GM21367 (cell line): ENCODE data around the gene MACROD2.

Experiments
- ATAC-seq: cut with Tn5 transposase; IDR thresholded peaks from one replicate; pipeline ENCODE4 v1.9.1; 2021; ENCODE audit not compliant: unreplicated experiment

The MACROD2 gene

GRCh38 chr20:15740046-15740775 is 1744.9 kb downstream of the MACROD2 start:
- ATAC-seq, result no peak

GRCh38 chr20:15742087-15742486 is 1746.8 kb downstream of the MACROD2 start:
- ATAC-seq, result no peak

DNA sequence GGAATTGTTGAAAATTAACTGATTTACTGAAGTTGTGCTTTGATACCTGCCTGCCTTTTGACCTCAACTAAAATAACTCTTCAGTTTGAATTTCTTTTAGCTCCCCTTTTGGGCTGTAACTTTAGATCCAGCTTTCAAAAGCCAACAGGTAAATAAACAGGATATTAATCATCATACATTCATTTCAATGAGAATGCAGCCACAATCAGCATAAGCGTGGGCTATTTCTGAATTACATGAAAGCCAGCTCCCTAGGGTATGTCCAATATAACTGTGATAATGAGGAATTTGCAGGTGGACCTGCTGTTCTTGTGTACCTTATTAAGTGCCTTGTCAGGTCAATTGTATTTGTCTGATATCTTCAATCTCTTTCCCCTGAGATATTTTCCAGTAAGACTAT is 1747.3 kb downstream of the MACROD2 start:
- ATAC-seq, result no peak

DNA sequence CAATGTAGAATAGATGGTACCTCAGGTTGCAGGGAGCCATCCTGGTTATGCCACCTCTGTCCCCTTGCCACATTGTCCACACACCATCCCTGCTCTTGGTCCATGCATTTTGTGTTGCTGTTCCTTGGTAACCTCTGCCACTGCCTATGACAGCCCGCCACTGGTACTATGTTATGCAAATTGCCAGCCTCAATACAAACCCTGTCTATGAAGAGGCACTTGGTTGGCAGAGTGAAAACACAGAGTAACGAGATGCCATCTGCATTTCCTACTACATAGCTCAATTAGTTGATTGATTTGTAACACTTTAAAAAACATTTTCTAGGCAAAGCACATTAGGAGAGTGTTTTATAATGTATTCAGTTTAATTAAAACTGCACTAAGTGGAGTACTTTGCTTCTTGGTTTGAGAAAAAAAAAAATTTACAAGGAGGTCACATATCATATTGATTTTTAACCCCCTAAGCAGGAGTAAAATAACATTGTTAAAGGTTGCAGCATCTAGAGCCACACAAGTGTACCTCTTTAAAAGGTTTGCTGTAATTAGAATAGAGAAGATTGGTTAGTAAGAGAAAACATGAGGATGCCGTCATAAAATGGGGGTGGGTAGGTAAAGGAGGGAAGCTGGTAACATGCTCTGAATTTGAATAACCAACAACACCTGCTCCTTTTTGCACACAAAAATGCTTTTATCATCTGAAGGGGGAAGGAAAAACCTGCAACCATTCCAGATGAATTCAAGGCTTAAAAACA is 1760.9 kb downstream of the MACROD2 start:
- no peak for ATAC-seq

DNA sequence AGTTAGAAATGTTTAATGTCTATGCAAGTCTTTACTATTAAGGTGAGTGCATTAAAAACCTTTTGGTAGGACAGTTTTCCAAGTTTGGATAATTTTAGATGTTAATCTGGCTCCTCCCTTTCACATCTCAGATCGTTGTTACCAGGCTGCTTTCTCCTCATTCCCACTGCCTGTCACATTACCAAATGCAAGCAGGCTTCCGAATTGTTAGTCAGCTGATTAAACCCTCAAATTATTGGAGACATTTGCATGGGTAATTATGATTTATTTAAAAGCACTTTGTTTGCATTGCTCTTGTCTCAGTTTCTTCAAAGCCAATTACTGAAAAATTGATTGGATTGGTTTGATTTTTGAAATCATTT is 1761.4 kb downstream of the MACROD2 start:
- no peak for ATAC-seq

- ATAC-seq, result no peak
Observed at GRCh38 chr20:15759594-15759993, 1764.3 kb downstream of the MACROD2 start.

DNA sequence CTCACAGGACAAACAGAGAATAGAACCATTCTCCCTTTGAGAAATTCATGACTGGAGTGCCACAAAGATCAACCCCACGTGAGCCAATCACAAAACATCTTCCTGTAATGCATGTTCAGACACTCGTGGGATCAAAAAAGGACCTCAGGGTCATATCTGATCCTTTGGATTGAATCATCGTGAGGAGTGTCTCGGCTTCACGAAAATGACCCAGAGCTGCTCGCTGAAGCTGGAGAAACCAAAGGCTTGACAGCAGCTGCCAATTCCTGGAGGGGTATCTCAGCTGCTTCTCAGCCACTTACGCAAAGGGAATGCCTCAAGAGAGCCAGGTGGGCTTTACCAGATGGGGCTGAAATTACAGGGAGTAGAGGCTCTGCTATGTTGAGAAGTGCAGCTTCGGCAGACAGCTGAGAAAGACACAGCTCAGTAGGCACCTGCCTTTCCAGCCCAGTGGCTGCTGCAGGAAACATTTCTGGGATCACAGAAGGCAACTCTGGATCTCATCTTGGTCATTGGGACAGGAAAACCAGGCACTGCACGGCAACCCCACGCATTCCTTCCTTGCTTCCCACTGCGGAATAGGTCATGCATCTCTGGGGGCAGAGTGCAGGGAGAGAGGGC is 1764.8 kb downstream of the MACROD2 start:
- no peak for ATAC-seq

DNA sequence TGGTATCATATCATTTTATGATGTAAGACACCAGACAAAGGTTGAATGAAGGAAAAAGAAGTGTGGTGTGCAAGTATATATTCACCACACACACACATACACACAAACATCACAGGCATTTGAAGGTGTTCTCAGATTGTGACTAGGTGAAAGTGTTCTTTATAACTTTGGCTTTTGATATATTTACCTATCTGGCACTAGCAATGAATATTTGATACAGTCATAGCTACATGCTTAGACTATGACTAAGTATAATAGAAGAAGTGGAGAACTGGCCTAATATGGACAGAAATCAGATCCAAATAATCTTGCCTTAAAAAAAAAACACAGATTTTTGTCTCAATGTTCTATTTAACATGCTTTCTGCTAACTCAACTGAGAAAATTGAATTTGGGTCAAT is 1768.0 kb downstream of the MACROD2 start:
- ATAC-seq, result no peak

DNA sequence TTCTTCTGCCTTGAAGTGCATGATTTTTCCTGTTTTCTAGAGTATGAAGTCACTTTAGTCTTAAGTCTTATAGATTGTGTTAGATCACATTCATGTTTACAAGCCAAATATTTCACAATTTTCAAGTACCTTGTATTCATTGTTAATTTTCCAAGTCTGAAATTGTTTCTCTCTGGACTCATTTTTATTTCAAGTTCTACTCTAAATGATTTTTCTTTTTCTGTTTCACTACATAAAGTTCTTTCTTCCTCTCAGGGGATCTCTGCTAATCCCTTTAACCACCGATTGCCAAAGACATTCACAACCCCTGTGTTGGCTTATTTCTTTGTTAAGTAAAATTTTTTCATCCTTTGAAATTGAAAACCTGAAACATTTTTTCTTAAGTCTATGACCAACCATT is 1772.3 kb downstream of the MACROD2 start:
- no peak for ATAC-seq

DNA sequence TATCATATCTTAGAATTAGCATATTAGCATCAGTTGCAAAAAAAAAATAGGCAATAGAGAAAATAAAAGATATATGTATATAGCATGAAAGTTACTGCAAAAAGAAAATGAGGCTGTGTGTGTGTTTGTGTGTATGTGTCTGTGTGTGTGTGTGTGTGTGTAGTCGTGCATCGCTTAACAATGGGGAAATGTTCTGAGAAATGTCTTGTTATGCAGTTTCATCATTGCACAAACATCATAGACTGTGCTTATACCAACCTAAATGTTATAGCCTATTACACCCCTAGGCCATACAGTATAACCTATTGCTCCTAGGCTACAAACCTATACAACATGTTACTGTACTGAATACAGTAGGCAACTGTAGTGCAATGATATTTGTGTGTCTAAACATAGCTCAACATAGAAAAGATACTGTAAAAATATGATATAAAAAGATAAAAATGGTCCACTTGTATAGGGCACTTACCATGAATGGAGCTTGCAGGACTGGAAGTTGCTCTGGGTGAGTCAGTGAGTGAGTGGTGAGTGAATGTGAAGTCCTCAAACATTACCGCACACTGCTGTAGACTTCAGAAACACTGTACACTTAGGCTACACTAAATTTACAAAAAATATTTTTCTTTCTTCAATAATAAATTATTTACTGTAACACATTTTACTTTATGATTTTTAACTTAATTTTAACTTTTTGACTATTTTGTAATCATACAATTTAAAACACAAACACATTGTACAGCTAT is 1772.9 kb downstream of the MACROD2 start:
- no peak for ATAC-seq

DNA sequence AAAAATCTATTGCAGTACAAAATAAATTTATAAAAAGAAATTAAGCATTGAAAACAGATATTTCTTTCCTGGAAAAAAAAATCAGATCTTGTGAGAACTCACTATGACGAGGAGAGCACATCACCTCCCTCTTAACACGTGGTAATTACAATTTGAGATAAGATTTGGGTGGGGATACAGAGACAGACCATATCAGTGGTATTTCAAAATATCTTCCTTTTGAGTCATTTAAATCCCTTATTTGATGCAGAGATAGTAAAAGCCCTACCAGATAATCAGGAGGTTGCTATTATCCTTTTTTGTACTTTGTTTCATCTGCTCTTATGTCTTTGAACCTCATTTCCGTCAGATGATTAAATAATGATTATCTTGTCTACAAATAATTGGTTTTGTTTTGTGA is 1777.5 kb downstream of the MACROD2 start:
- ATAC-seq, result no peak

GRCh38 chr20:15774926-15775325 is 1779.6 kb downstream of the MACROD2 start:
- ATAC-seq, result no peak

DNA sequence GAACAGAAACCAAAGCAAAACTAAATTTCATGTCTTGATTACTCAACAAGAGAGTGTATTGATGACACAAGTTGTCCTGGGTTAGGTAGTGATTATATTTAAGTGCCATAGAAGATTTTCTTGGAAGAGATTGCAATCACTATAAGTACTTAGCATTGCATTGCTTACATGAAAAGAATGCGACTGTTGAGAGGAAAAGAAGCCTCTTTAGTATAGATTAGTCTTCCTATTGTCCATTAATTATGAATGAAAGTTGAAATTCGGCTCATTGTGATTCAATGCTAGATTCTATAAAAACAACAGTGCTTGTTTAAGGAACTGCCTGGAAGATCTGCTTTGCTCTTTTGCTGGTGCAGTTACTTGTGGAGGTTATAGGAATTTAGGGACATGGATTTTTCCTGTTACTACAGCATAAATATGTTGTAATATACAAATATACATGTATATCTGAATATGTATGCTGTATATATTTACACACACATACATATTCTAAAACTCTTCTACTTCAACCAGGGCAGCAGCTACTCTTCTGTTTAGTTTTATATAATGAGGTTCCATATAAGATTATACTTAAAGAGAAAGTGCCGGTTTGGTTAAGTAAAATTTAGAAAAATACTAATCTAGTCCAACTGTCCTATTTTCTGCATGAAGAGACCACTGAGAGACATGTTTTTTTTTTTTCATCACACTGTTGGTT is 1781.6 kb downstream of the MACROD2 start:
- ATAC-seq, result no peak

DNA sequence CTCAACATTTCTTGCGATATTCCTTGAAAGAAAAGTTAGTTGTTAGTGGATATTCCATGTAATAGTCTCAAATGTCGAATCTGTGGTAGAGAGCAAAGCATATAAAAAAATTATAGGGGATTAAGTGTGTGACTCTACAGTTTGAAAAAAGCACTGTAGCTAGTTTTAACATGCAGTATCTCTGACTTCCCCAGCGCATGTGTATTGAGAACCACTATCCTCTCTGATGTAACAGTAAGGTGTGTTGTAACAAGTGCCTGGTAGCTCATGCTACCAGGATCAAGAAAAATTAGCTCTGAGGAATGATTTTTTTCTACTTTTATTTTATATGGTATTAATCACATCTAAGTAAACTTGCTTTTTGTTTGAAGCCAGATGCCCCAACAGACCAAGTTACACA is 1788.7 kb downstream of the MACROD2 start:
- ATAC-seq, result no peak

DNA sequence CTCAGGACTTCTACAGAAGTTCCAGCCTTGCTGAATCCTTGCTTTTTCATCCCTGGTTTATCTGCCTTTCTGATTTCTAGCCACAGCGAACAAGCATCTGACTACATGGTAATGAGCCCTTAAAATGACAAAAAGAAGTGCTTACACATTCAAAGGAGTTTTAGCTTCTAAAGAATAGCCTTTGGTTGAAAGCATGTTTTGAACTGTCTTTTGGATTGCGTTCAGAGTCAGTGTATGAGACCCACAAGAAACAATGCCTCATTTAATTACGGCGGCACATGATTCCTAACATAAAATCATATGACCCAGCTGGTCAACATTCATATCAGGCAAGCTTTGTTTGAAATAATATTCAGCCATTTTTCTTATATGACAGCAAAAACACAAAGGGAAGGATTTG is 1793.8 kb downstream of the MACROD2 start:
- ATAC-seq, result no peak

- ATAC-seq, result no peak
Observed at GRCh38 chr20:15792855-15793254, 1797.5 kb downstream of the MACROD2 start.

DNA sequence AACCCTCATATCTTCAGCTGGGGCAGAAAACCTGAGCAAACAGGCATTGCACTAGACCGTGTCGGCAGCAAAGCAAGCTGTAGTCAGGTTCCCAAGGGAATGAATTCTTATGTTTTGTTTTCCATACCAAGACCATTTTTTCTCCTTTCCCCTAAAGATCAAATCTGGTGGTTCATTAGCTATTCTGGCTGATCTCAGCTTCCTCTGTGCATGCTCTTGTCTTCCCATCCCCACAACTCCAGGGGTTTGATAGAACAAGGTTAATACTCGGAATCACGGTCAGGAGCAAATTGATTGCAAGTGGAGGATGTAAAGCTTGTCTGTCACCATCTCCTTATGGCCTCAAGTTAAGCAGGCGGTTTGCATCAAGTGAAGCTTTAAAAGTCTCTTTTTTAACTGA is 1799.1 kb downstream of the MACROD2 start:
- ATAC-seq, result no peak

GRCh38 chr20:15795305-15796019 is 1800.1 kb downstream of the MACROD2 start:
- no peak for ATAC-seq

DNA sequence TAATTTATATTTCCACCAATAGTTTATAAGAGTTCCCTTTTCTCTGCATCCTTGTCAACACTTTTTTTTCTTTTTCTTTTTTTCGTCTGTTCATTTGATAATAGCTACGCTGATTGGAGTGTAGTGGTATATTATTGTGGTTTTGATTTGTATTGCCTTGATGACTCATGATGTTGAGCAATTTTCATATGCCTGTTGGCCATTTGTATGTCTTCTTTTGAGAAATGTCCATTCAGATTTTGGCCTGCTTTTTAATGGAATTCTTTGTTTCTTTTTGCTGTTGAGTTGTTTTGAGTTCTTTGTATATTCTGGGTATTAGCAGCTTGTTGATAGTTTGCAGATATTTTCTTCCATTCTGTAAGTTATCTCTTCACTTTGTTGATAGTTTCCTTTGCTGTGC is 1804.6 kb downstream of the MACROD2 start:
- ATAC-seq, result no peak

DNA sequence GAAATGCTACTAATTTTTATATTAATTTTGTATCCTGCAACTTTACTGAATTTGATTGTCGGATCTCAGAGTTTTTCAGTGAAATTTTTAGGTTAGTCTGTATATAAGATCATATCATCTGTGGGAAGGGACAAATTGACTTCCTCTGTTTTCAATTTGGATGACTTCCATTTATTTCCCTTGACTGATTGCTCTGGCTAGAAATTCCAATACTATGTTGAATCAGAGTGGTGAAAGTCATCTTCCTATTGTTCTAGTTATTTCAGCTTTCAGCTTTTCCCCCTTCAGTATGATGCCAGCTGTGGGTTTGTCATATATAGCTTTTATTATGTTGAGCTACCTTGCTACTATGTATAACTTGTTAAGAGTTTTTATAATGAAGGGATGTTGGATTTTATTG is 1806.7 kb downstream of the MACROD2 start:
- no peak for ATAC-seq
